GM21390 (cell line): Measurements from ENCODE around the gene GFRA4.

ENCODE experiments used
- ATAC-seq: cut with Tn5 transposase; IDR thresholded peaks from one replicate; pipeline ENCODE4 v1.9.1; 2021; ENCODE audit not compliant: unreplicated experiment

Gene GFRA4

GRCh38 chr20:3663031-3663701, at the start of gene GFRA4:
TSS of gene GFRA4 (minus strand) at chr20:3663399. CDS start at chr20:3663399, 0 bp downstream.
- no peak for ATAC-seq

GRCh38 chr20:3712279-3712873, 49.2 kb upstream of the GFRA4 start, which contains the start of gene SIGLEC1:
TSS of gene SIGLEC1 (minus strand) at chr20:3712600. CDS start at chr20:3707128, 5,472 bp downstream.
- ATAC-seq, result no peak

GRCh38 chr20:3711484-3711941, 48.3 kb upstream of the GFRA4 start:
- ATAC-seq, result no peak

- ATAC-seq, result no peak
These were observed 47.7 kb upstream of the GFRA4 start for GRCh38 chr20:3710703-3711483.

GRCh38 chr20:3710011-3710466, 46.8 kb upstream of the GFRA4 start:
- ATAC-seq, result no peak

GRCh38 chr20:3707508-3707899, 44.3 kb upstream of the GFRA4 start:
- no peak for ATAC-seq

- no peak for ATAC-seq
These were observed 43.7 kb upstream of the GFRA4 start for GRCh38 chr20:3706774-3707507.

GRCh38 chr20:3705970-3706739, 43.0 kb upstream of the GFRA4 start:
- ATAC-seq, result no peak

- ATAC-seq, result no peak
These were observed 42.3 kb upstream of the GFRA4 start for GRCh38 chr20:3705491-3705969.

- no peak for ATAC-seq
These were observed 40.9 kb upstream of the GFRA4 start for GRCh38 chr20:3704087-3704486.

GRCh38 chr20:3702611-3703391, 39.6 kb upstream of the GFRA4 start:
- ATAC-seq, result no peak

- no peak for ATAC-seq
These were observed 38.1 kb upstream of the GFRA4 start for GRCh38 chr20:3701061-3701998.

- ATAC-seq, result no peak
These were observed 35.8 kb upstream of the GFRA4 start for GRCh38 chr20:3699037-3699436.

- no peak for ATAC-seq
These were observed 35.4 kb upstream of the GFRA4 start for GRCh38 chr20:3698591-3699001.

- ATAC-seq, result no peak
These were observed 34.5 kb upstream of the GFRA4 start for GRCh38 chr20:3697588-3698305.

- ATAC-seq, result no peak
These were observed 33.8 kb upstream of the GFRA4 start for GRCh38 chr20:3696745-3697587.

GRCh38 chr20:3696200-3696599, 33.0 kb upstream of the GFRA4 start:
- ATAC-seq, result no peak
